Measurements from ENCODE around the gene STAG2. TPM values are rescaled to one million over a fixed set of nuclear protein-coding genes. Genes with fewer than 3 reads are reported as not detected.
A peak's percentile ranks its signal among the peaks of the same experiment; 100 is the strongest.

STAG2 gene
- total RNA-seq (10 to 100 TPM; 80.7 to 98.7 (median 95.2) TPM), total RNA-seq (247 to 514 (median 331) reads per million in 29 experiments)
- total RNA-seq (2013) = 121 TPM

- H3K4me1 Mint-ChIP-seq = peaks cover 30 to 52% (median 32%) of the 10 kb centered on the region in 3 donors
- H3K9me3 ChIP-seq = no peaks in the 10 kb centered on the region
- H3K36me3 Mint-ChIP-seq = peaks cover under 1% of the 10 kb centered on the region
- peak in 3 of 4 experiments; percentile 7 to 17 (median 13) for ATAC-seq (replicated peaks in 1 of 4)
- POLR2A ChIA-PET = interaction anchor here (0.6 to 1.1 kb wide), 4 partner anchors 60 to 138 kb away, joined by 5 to 8 read pairs (median 6); no protein-coding TSS in a partner anchor
- peak within 1 kb of the TSS; percentile 95 to 99 (median 96) for H3K4me3 Mint-ChIP-seq
- peaks cover 0 to 5% of the 10 kb centered on the region in 2 donors for H3K27me3 Mint-ChIP-seq
- peak in 31 of 35 experiments; percentile 17 to 61 (median 38) for DNase-seq
- no peaks in the 10 kb centered on the region for H3K27me3 ChIP-seq (replicated peaks in 1 of 2; ENCODE audit: control insufficient read depth in 2 of 2, extremely low read depth in 1 of 2, insufficient read depth in 2 of 2, low read length in 1 of 2)
- H3K27ac ChIP-seq (ENCODE audit: low read length) = peak within 1 kb of the TSS; percentile 100
- 5% methylated on average over 4 of the region's 38 CpGs for WGBS (ENCODE audit: insufficient coverage)
- peak within 1 kb of the TSS; percentile 96 to 99 for H3K27ac Mint-ChIP-seq
- H3K4me3 ChIP-seq (ENCODE audit: control insufficient read depth in 1 of 2, extremely low read depth in 1 of 2, low read length in 1 of 2) = peak within 1 kb of the TSS; percentile 90 to 96
- H3K4me1 ChIP-seq (ENCODE audit: control insufficient read depth in 1 of 2, extremely low read depth in 1 of 2, insufficient read depth in 2 of 2, low read length in 2 of 2) = peaks cover 9 to 11% of the 10 kb centered on the region in 2 experiments
- H3K9me3 Mint-ChIP-seq = no peaks in the 10 kb centered on the region
- CTCF ChIA-PET = interaction anchor here in 1 of 2 donors (1.1 to 2.1 kb wide), 3 partner anchors 15 to 79 kb away, joined by 3 to 10 read pairs (median 9); no protein-coding TSS in a partner anchor
- H3K36me3 ChIP-seq (ENCODE audit: control insufficient read depth in 2 of 2, extremely low read depth in 1 of 2, insufficient read depth in 1 of 2, low read length in 1 of 2) = no peaks in the 10 kb centered on the region
Measured at GRCh38 chrX:123961268-123962005, at the start of gene STAG2. Gene STAG2, plus strand, starts transcription at chrX:123961706. Its CDS starts 60,922 bp downstream, at chrX:124022628.

GRCh38 chrX:123917069-123917468 lies 44.4 kb upstream of the STAG2 start:
- DNase-seq (no peak), ATAC-seq (replicated peaks in 1 of 4) (no peak)
- Histone ChIP-seq H3K36me3 (ENCODE audit: control insufficient read depth in 2 of 2, extremely low read depth in 1 of 2, insufficient read depth in 1 of 2, low read length in 1 of 2) (no peaks in the 10 kb centered on the region), H3K27ac (ENCODE audit: low read length) (no peak overlapping the region), H3K4me1 (ENCODE audit: control insufficient read depth in 1 of 2, extremely low read depth in 1 of 2, insufficient read depth in 2 of 2, low read length in 2 of 2) (no peaks in the 10 kb centered on the region), H3K27me3 (replicated peaks in 1 of 2; ENCODE audit: control insufficient read depth in 2 of 2, extremely low read depth in 1 of 2, insufficient read depth in 2 of 2, low read length in 1 of 2) (no peaks in the 10 kb centered on the region), H3K9me3 (no peaks in the 10 kb centered on the region), H3K4me3 (ENCODE audit: control insufficient read depth in 1 of 2, extremely low read depth in 1 of 2, low read length in 1 of 2) (no peak overlapping the region)
- POLR2A ChIA-PET = no interaction called here
- no peaks in the 10 kb centered on the region for H3K9me3 Mint-ChIP-seq
- no peak overlapping the region for H3K4me3 Mint-ChIP-seq
- no peaks in the 10 kb centered on the region for H3K4me1 Mint-ChIP-seq
- H3K27ac Mint-ChIP-seq = no peak overlapping the region
- CTCF ChIA-PET = no interaction called here
- H3K36me3 Mint-ChIP-seq = no peaks in the 10 kb centered on the region
- H3K27me3 Mint-ChIP-seq = no peaks in the 10 kb centered on the region

- CTCF ChIA-PET = interaction anchor here in 1 of 2 donors (0.7 kb wide), 1 partner anchor 48 kb away, joined by 3 read pairs; no protein-coding TSS in a partner anchor
- ATAC-seq (replicated peaks in 1 of 4) (no peak), DNase-seq (no peak)
- no peak overlapping the region for H3K27ac Mint-ChIP-seq
- no CpG with 5 or more reads among the region's 4 CpGs for WGBS (ENCODE audit: insufficient coverage)
- Histone ChIP-seq H3K4me1 (ENCODE audit: control insufficient read depth in 1 of 2, extremely low read depth in 1 of 2, insufficient read depth in 2 of 2, low read length in 2 of 2) (no peaks in the 10 kb centered on the region), H3K4me3 (ENCODE audit: control insufficient read depth in 1 of 2, extremely low read depth in 1 of 2, low read length in 1 of 2) (no peak overlapping the region), H3K9me3 (no peaks in the 10 kb centered on the region), H3K27ac (ENCODE audit: low read length) (no peak overlapping the region), H3K27me3 (replicated peaks in 1 of 2; ENCODE audit: control insufficient read depth in 2 of 2, extremely low read depth in 1 of 2, insufficient read depth in 2 of 2, low read length in 1 of 2) (no peaks in the 10 kb centered on the region), H3K36me3 (ENCODE audit: control insufficient read depth in 2 of 2, extremely low read depth in 1 of 2, insufficient read depth in 1 of 2, low read length in 1 of 2) (no peaks in the 10 kb centered on the region)
- POLR2A ChIA-PET = no interaction called here
- H3K27me3 Mint-ChIP-seq = no peaks in the 10 kb centered on the region
- no peaks in the 10 kb centered on the region for H3K36me3 Mint-ChIP-seq
- no peaks in the 10 kb centered on the region for H3K9me3 Mint-ChIP-seq
- H3K4me1 Mint-ChIP-seq = no peaks in the 10 kb centered on the region
- H3K4me3 Mint-ChIP-seq = no peak overlapping the region
Measured at GRCh38 chrX:123918106-123918721, 43.3 kb upstream of the STAG2 start.

GRCh38 chrX:123920105-123920785 lies 41.3 kb upstream of the STAG2 start:
- no peaks in the 10 kb centered on the region for H3K9me3 ChIP-seq
- no CpG with 5 or more reads among the region's 1 CpG for WGBS (ENCODE audit: insufficient coverage)
- H3K27ac Mint-ChIP-seq = no peak overlapping the region
- POLR2A ChIA-PET = interaction anchor here in 1 of 2 donors (0.6 kb wide), 1 partner anchor 97 kb away, joined by 3 read pairs; no protein-coding TSS in a partner anchor
- H3K4me3 Mint-ChIP-seq = no peak overlapping the region
- H3K9me3 Mint-ChIP-seq = no peaks in the 10 kb centered on the region
- no peaks in the 10 kb centered on the region for H3K36me3 Mint-ChIP-seq
- H3K27me3 Mint-ChIP-seq = no peaks in the 10 kb centered on the region
- H3K27me3 ChIP-seq (replicated peaks in 1 of 2; ENCODE audit: control insufficient read depth in 2 of 2, extremely low read depth in 1 of 2, insufficient read depth in 2 of 2, low read length in 1 of 2) = no peaks in the 10 kb centered on the region
- H3K27ac ChIP-seq (ENCODE audit: low read length) = no peak overlapping the region
- H3K4me3 ChIP-seq (ENCODE audit: control insufficient read depth in 1 of 2, extremely low read depth in 1 of 2, low read length in 1 of 2) = no peak overlapping the region
- H3K36me3 ChIP-seq (ENCODE audit: control insufficient read depth in 2 of 2, extremely low read depth in 1 of 2, insufficient read depth in 1 of 2, low read length in 1 of 2) = no peaks in the 10 kb centered on the region
- ATAC-seq (replicated peaks in 1 of 4) (no peak), DNase-seq (no peak)
- H3K4me1 ChIP-seq (ENCODE audit: control insufficient read depth in 1 of 2, extremely low read depth in 1 of 2, insufficient read depth in 2 of 2, low read length in 2 of 2) = no peaks in the 10 kb centered on the region
- no peaks in the 10 kb centered on the region for H3K4me1 Mint-ChIP-seq
- CTCF ChIA-PET = no interaction called here

- POLR2A ChIA-PET = no interaction called here
- Mint-ChIP-seq H3K36me3 (no peaks in the 10 kb centered on the region), H3K27ac (no peak overlapping the region), H3K4me1 (no peaks in the 10 kb centered on the region), H3K4me3 (no peak overlapping the region), H3K27me3 (no peaks in the 10 kb centered on the region), H3K9me3 (no peaks in the 10 kb centered on the region)
- DNase-seq (no peak), ATAC-seq (replicated peaks in 1 of 4) (no peak)
- CTCF ChIA-PET = interaction anchor here in 1 of 2 donors (0.7 kb wide), 1 partner anchor 218 kb away, joined by 4 read pairs; no protein-coding TSS in a partner anchor
- no peak overlapping the region for H3K27ac ChIP-seq (ENCODE audit: low read length)
- H3K27me3 ChIP-seq (replicated peaks in 1 of 2; ENCODE audit: control insufficient read depth in 2 of 2, extremely low read depth in 1 of 2, insufficient read depth in 2 of 2, low read length in 1 of 2) = no peaks in the 10 kb centered on the region
- H3K4me1 ChIP-seq (ENCODE audit: control insufficient read depth in 1 of 2, extremely low read depth in 1 of 2, insufficient read depth in 2 of 2, low read length in 2 of 2) = no peaks in the 10 kb centered on the region
- no peaks in the 10 kb centered on the region for H3K36me3 ChIP-seq (ENCODE audit: control insufficient read depth in 2 of 2, extremely low read depth in 1 of 2, insufficient read depth in 1 of 2, low read length in 1 of 2)
- WGBS (ENCODE audit: insufficient coverage) = no CpG with 5 or more reads among the region's 2 CpGs
- H3K4me3 ChIP-seq (ENCODE audit: control insufficient read depth in 1 of 2, extremely low read depth in 1 of 2, low read length in 1 of 2) = no peak overlapping the region
- H3K9me3 ChIP-seq = no peaks in the 10 kb centered on the region
Measured at GRCh38 chrX:123923211-123923610, 38.3 kb upstream of the STAG2 start.

DNA sequence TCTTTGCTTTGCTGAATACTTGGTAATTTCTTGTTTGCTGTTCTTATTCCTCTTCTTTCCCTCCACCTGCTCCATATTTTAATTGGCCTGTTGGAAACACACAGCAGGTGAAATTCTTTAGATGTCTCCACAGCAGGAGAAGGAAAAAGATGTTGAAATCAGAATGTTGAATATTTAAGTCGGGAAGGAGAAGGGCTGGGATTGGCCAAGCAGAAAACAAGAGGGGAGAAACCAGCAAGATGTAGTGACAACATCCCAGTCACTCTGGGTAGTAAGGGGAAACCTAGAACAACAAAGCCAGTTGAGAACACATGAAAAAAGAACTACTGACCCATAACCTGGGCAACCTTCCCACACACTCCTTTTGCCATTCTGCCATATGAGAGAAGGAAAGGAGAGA lies 37.3 kb upstream of the STAG2 start:
- no peaks in the 10 kb centered on the region for H3K4me1 Mint-ChIP-seq
- no peak for ATAC-seq (replicated peaks in 1 of 4)
- no peaks in the 10 kb centered on the region for H3K27me3 Mint-ChIP-seq
- H3K27ac ChIP-seq (ENCODE audit: low read length) = no peak overlapping the region
- no peaks in the 10 kb centered on the region for H3K36me3 Mint-ChIP-seq
- no peaks in the 10 kb centered on the region for H3K4me1 ChIP-seq (ENCODE audit: control insufficient read depth in 1 of 2, extremely low read depth in 1 of 2, insufficient read depth in 2 of 2, low read length in 2 of 2)
- DNase-seq = no peak
- no peaks in the 10 kb centered on the region for H3K9me3 ChIP-seq
- no CpG with 5 or more reads among the region's 1 CpG for WGBS (ENCODE audit: insufficient coverage)
- H3K9me3 Mint-ChIP-seq = no peaks in the 10 kb centered on the region
- no peaks in the 10 kb centered on the region for H3K36me3 ChIP-seq (ENCODE audit: control insufficient read depth in 2 of 2, extremely low read depth in 1 of 2, insufficient read depth in 1 of 2, low read length in 1 of 2)
- H3K4me3 ChIP-seq (ENCODE audit: control insufficient read depth in 1 of 2, extremely low read depth in 1 of 2, low read length in 1 of 2) = no peak overlapping the region
- ChIA-PET CTCF (interaction anchor here in 1 of 2 donors (0.5 to 0.7 kb wide), 2 partner anchors 32 to 130 kb away, joined by 3 to 5 read pairs; no protein-coding TSS in a partner anchor), POLR2A (no interaction called here)
- H3K27me3 ChIP-seq (replicated peaks in 1 of 2; ENCODE audit: control insufficient read depth in 2 of 2, extremely low read depth in 1 of 2, insufficient read depth in 2 of 2, low read length in 1 of 2) = no peaks in the 10 kb centered on the region
- H3K27ac Mint-ChIP-seq = no peak overlapping the region
- no peak overlapping the region for H3K4me3 Mint-ChIP-seq
